ENCODE measurements around the gene DGKQ.
"Not testable (repeated sequence)": the region's sequence is repeated elsewhere in the genome, so short reads cannot be mapped to it uniquely, and the experiment has no call there.

DGKQ gene

GRCh38 chr4:949656-950055 is 23.7 kb downstream of the DGKQ start:
- FAIRE-seq: no peak

GRCh38 chr4:948936-949300 is 24.5 kb downstream of the DGKQ start:
- no peak for FAIRE-seq

GRCh38 chr4:948101-948935 is 25.1 kb downstream of the DGKQ start:
- no peak for FAIRE-seq

- no peak for FAIRE-seq
Measured at GRCh38 chr4:947491-947971, 25.8 kb downstream of the DGKQ start.

GRCh38 chr4:946517-947471 is 26.6 kb downstream of the DGKQ start:
- no peak for FAIRE-seq

GRCh38 chr4:946103-946450 is 27.3 kb downstream of the DGKQ start:
- no peak for FAIRE-seq

- FAIRE-seq: no peak
Measured at GRCh38 chr4:945274-946102, 27.9 kb downstream of the DGKQ start.

GRCh38 chr4:939508-939907 is 33.9 kb downstream of the DGKQ start:
- FAIRE-seq: not testable (repeated sequence)

GRCh38 chr4:932713-933070 is 40.7 kb downstream of the DGKQ start:
- FAIRE-seq: no peak

- no peak for FAIRE-seq
Measured at GRCh38 chr4:931960-932712, 41.2 kb downstream of the DGKQ start, which contains the start of the genes GAK and TMEM175. GAK (minus strand) TSS chr4:932316; CDS start chr4:932187, 129 bp downstream. TMEM175 (plus strand) TSS chr4:932460; CDS start chr4:947740, 15,280 bp downstream.

GRCh38 chr4:931194-931959 is 42.0 kb downstream of the DGKQ start:
- FAIRE-seq: no peak

- FAIRE-seq: no peak
Measured at GRCh38 chr4:930827-931193, 42.6 kb downstream of the DGKQ start.

- no peak for FAIRE-seq
Measured at GRCh38 chr4:930028-930551, 43.3 kb downstream of the DGKQ start.

GRCh38 chr4:929096-929765 is 44.1 kb downstream of the DGKQ start:
- no peak for FAIRE-seq

- FAIRE-seq: not testable (repeated sequence)
Measured at GRCh38 chr4:927566-927965, 45.8 kb downstream of the DGKQ start.

GRCh38 chr4:926538-926937 is 46.8 kb downstream of the DGKQ start:
- FAIRE-seq: no peak

- no peak for FAIRE-seq
Measured at GRCh38 chr4:925771-926500, 47.4 kb downstream of the DGKQ start.

- FAIRE-seq: no peak
Measured at GRCh38 chr4:925171-925570, 48.2 kb downstream of the DGKQ start.

Data from A204.1 (cell line).